Stimulated activated CD8-positive, alpha-beta memory T cell treated with anti-CD3 and anti-CD28 coated beads, Interleukin-15, amount 100 ng/mL, for 24 hours (primary cell): ENCODE data around the gene OSBPL3.
A peak's percentile ranks its signal among the peaks of the same experiment; 100 is the strongest.
"Not testable (repeated sequence)": the region's sequence is repeated elsewhere in the genome, so short reads cannot be mapped to it uniquely, and the experiment has no call there.

Experiments used
- DNase-seq: peaks from one replicate; pipeline ENCODE4 v3.0.0-alpha.2; 2020; ENCODE audit warnings: low read depth

OSBPL3 gene

GRCh38 chr7:24979863-24980533 lies at the start of gene OSBPL3:
OSBPL3 (minus strand) TSS chr7:24980178; CDS start chr7:24892472, 87,706 bp downstream.
- DNase-seq = peak; percentile 94

GRCh38 chr7:25029075-25029474 lies 49.1 kb upstream of the OSBPL3 start:
- no peak for DNase-seq

- no peak for DNase-seq
These were observed 48.5 kb upstream of the OSBPL3 start for GRCh38 chr7:25028370-25029021.

- no peak for DNase-seq
These were observed 46.2 kb upstream of the OSBPL3 start for GRCh38 chr7:25026156-25026555.

- no peak for DNase-seq
These were observed 45.3 kb upstream of the OSBPL3 start for GRCh38 chr7:25025218-25025671.

- no peak for DNase-seq
These were observed 44.1 kb upstream of the OSBPL3 start for GRCh38 chr7:25024066-25024465.

- not testable (repeated sequence) for DNase-seq
These were observed 37.7 kb upstream of the OSBPL3 start for GRCh38 chr7:25017671-25018070.

GRCh38 chr7:25014756-25015155 lies 34.8 kb upstream of the OSBPL3 start:
- DNase-seq = no peak

- not testable (repeated sequence) for DNase-seq
These were observed 32.7 kb upstream of the OSBPL3 start for GRCh38 chr7:25012710-25013109.

- DNase-seq = no peak
These were observed 32.3 kb upstream of the OSBPL3 start for GRCh38 chr7:25012254-25012653.

GRCh38 chr7:25009257-25009656 lies 29.3 kb upstream of the OSBPL3 start:
- no peak for DNase-seq

- DNase-seq = no peak
These were observed 27.7 kb upstream of the OSBPL3 start for GRCh38 chr7:25007668-25008067.

- no peak for DNase-seq
These were observed 26.3 kb upstream of the OSBPL3 start for GRCh38 chr7:25006276-25006675.

GRCh38 chr7:25005658-25006057 lies 25.7 kb upstream of the OSBPL3 start:
- no peak for DNase-seq

GRCh38 chr7:25002786-25003185 lies 22.8 kb upstream of the OSBPL3 start:
- no peak for DNase-seq

GRCh38 chr7:24995466-24995865 lies 15.5 kb upstream of the OSBPL3 start:
- DNase-seq = no peak

- DNase-seq = no peak
These were observed 12.3 kb upstream of the OSBPL3 start for GRCh38 chr7:24992314-24992713.

- DNase-seq = no peak
These were observed 11.4 kb upstream of the OSBPL3 start for GRCh38 chr7:24991353-24991752.

- no peak for DNase-seq
These were observed 7.4 kb upstream of the OSBPL3 start for GRCh38 chr7:24987331-24987842.

GRCh38 chr7:24982917-24983316 lies 2.9 kb upstream of the OSBPL3 start:
- DNase-seq = no peak

- no peak for DNase-seq
These were observed 1.4 kb upstream of the OSBPL3 start for GRCh38 chr7:24981171-24981951.

GRCh38 chr7:24980534-24981170 lies 674 bp upstream of the OSBPL3 start:
- DNase-seq = no peak
